NCI-H2196 (cell line): ENCODE results near the gene IRX6.

Experiments used
- DNase-seq: peaks from one replicate; lab custom pipeline; 2025; ENCODE audit not compliant: unreplicated experiment; lab: John Stamatoyannopoulos, UW

The IRX6 gene

GRCh38 chr16:55322327-55322726 is 1.7 kb upstream of the IRX6 start:
- DNase-seq: no peak

- DNase-seq: no peak
Measured at GRCh38 chr16:55324285-55325079, 479 bp downstream of the IRX6 start.

GRCh38 chr16:55325080-55325447 is 1.1 kb downstream of the IRX6 start:
- DNase-seq: no peak

GRCh38 chr16:55325458-55326109 is 1.6 kb downstream of the IRX6 start:
- no peak for DNase-seq

- DNase-seq: no peak
Measured at GRCh38 chr16:55326261-55327092, 2.5 kb downstream of the IRX6 start.

- no peak for DNase-seq
Measured at GRCh38 chr16:55328611-55329569, 4.9 kb downstream of the IRX6 start.

GRCh38 chr16:55329791-55330428 is 5.9 kb downstream of the IRX6 start:
- DNase-seq: no peak

GRCh38 chr16:55330781-55331647 is 7.0 kb downstream of the IRX6 start:
- DNase-seq: no peak

GRCh38 chr16:55331648-55332185 is 7.7 kb downstream of the IRX6 start:
- no peak for DNase-seq

- DNase-seq: no peak
Measured at GRCh38 chr16:55333684-55334083, 9.7 kb downstream of the IRX6 start.

- no peak for DNase-seq
Measured at GRCh38 chr16:55338646-55339045, 14.6 kb downstream of the IRX6 start.

- no peak for DNase-seq
Measured at GRCh38 chr16:55340445-55340844, 16.4 kb downstream of the IRX6 start.

- DNase-seq: no peak
Measured at GRCh38 chr16:55341681-55342080, 17.7 kb downstream of the IRX6 start.

GRCh38 chr16:55346475-55346874 is 22.5 kb downstream of the IRX6 start:
- no peak for DNase-seq

GRCh38 chr16:55349867-55350266 is 25.9 kb downstream of the IRX6 start:
- DNase-seq: no peak

GRCh38 chr16:55350984-55351383 is 27.0 kb downstream of the IRX6 start:
- no peak for DNase-seq

GRCh38 chr16:55351936-55352335 is 27.9 kb downstream of the IRX6 start:
- DNase-seq: no peak

GRCh38 chr16:55357241-55357640 is 33.2 kb downstream of the IRX6 start:
- no peak for DNase-seq

GRCh38 chr16:55359946-55360345 is 35.9 kb downstream of the IRX6 start:
- no peak for DNase-seq
